Dendritic cell treated with granulocyte-macrophage colony-stimulating factor and Interleukin-4, amounts not matched to agents 40 ng/mL and 50 ng/mL, for 4 days (primary cell): ENCODE data around the gene NECAB2.
A peak's percentile ranks its signal among the peaks of the same experiment; 100 is the strongest.

Source experiments
- H3K27ac Mint-ChIP-seq: one replicate; pipeline ENCODE4 v1.8.0; 2022; ENCODE audit warnings: mild to moderate bottlenecking, mixed read lengths
- H3K27me3 Mint-ChIP-seq: one replicate; pipeline ENCODE4 v1.8.0; 2022; ENCODE audit warnings: mild to moderate bottlenecking, mixed read lengths
- H3K36me3 Mint-ChIP-seq: one replicate; pipeline ENCODE4 v1.8.0; 2022; ENCODE audit warnings: low read depth, mixed read lengths
- H3K4me1 Mint-ChIP-seq: one replicate; pipeline ENCODE4 v1.8.0; 2022; ENCODE audit warnings: low read depth, mixed read lengths
- H3K4me3 Mint-ChIP-seq: one replicate; pipeline ENCODE4 v1.8.0; 2022; ENCODE audit warnings: mild to moderate bottlenecking, moderate library complexity, mixed read lengths
- H3K9me3 Mint-ChIP-seq: one replicate; pipeline ENCODE4 v1.8.0; 2022; ENCODE audit warnings: mixed read lengths
- intact Hi-C: fragments of 100-400 bp; cut with micrococcal nuclease; formaldehyde crosslinking; loops from one replicate; pipeline ENCODE4 v1.15.0; 2022

The NECAB2 gene

DNA sequence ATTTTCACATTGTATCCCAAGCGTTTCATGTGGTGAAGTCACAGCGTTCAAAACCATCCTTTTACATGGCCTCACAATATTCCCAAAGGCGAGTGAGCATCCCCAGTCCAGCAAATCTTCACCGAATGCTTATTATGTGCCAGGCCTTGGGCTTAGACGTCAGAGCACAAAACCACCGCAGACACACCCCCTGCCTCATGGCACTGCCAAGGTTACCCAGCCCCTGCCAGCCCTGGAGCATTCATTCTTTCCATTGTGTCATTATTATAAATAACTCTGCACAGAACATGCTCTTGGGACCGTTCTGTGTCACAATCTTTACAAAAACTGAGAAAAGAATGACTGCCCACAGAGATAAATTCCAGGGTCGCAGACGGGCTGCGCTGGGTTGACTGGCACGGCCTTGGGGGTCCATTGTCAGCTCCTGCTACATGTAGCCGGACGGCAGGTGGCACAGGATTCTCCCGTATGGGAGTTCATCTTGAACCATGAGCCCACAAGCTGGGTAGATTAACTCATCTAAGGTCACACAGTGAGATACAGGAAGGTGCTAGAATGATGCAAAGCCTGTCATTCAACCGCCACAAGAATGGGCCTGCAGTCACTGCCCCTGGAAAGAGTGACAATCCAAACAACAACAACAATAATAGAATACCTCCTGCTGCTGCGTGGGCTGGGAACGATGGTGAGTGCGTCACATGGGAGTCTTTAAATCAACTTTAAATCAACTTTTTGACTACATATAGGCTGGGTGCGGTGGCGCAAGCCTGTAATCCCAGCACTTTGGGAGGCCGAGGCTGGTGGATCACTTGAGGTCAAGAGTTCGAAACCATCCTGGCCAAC lies 4.5 kb upstream of the NECAB2 start:
- Mint-ChIP-seq H3K4me1 (peaks cover 11% of the 10 kb centered on the region), H3K27ac (no peak overlapping the region)
- intact Hi-C loops = no loop called here

DNA sequence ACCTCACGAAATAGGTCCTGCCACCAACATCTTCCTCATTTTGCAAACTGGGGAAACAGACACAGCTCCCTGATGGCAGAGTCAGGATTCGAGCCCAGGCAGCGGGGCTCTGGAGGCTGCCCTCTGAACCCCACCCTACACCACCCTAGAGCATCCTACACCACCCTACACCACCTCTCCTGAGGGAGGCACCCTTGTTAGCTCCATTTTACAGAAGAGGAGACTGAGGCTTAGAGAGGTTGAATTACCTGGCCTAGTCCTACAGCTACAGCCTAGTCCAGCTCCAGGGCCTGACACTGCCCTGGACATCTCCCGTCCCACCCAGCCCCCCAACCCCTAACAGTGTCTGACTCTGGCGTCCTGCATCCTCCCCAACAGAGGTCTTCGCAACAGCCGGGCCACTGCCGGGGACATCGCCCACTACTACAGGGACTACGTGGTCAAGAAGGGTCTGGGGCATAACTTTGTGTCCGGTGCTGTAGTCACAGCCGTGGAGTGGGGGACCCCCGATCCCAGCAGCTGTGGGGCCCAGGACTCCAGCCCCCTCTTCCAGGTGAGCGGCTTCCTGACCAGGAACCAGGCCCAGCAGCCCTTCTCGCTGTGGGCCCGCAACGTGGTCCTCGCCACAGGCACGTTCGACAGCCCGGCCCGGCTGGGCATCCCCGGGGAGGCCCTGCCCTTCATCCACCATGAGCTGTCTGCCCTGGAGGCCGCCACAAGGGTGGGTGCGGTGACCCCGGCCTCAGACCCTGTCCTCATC lies 3.2 kb upstream of the NECAB2 start:
- Mint-ChIP-seq H3K4me3 (no peak overlapping the region), H3K9me3 (no peaks in the 10 kb centered on the region), H3K4me1 (peaks cover 8% of the 10 kb centered on the region), H3K27ac (no peak overlapping the region), H3K36me3 (peaks cover 67% of the 10 kb centered on the region), H3K27me3 (peaks cover 15% of the 10 kb centered on the region)
- intact Hi-C loops = no loop called here

More for the DNA sequence above, 4.5 kb upstream of the NECAB2 start:
- no peak overlapping the region for H3K4me3 Mint-ChIP-seq
- H3K27me3 Mint-ChIP-seq = peaks cover 5% of the 10 kb centered on the region
- no peaks in the 10 kb centered on the region for H3K9me3 Mint-ChIP-seq
- peaks cover 81% of the 10 kb centered on the region for H3K36me3 Mint-ChIP-seq

DNA sequence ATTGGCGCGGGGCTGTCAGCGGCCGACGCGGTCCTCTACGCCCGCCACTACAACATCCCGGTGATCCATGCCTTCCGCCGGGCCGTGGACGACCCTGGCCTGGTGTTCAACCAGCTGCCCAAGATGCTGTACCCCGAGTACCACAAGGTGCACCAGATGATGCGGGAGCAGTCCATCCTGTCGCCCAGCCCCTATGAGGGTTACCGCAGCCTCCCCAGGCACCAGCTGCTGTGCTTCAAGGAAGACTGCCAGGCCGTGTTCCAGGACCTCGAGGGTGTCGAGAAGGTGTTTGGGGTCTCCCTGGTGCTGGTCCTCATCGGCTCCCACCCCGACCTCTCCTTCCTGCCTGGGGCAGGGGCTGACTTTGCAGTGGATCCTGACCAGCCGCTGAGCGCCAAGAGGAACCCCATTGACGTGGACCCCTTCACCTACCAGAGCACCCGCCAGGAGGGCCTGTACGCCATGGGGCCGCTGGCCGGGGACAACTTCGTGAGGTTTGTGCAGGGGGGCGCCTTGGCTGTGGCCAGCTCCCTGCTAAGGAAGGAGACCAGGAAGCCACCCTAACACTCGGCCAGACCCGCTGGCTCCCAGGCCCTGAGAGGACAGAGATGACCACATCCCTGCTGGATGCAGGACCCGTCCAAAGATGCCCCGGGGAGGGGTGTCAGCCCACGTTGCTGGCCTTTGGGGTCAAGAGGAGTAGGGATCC lies 2.4 kb upstream of the NECAB2 start:
- H3K4me3 Mint-ChIP-seq = no peak overlapping the region

DNA sequence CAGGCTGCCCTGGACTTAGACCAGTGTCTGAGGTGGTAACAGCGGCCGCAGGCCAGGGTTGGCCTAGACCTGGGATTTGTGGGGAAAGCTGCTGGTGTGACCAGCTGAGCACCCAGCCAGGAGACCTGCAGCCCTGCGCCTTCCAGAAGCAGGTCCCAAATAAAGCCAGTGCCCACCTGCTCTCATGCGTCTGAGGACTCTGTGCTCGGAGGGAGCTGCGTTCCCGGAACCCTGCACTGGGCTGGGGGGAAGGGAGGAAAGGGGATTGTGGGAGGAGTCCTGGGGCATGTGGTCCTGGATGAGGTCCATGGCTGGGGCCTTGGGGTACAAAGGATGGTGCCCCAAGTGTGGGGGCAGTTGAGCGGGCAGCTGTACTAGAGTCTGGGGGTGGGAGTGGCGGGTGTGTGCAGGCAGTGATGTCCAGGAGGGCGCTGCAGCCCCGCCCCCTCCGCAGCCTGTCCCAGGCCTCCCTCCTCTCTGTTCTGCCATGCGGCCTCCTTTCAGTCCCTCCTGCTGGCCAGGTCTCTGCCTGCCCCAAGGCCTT lies 1.8 kb upstream of the NECAB2 start:
- peaks cover 28% of the 10 kb centered on the region for H3K27me3 Mint-ChIP-seq
- H3K27ac Mint-ChIP-seq = no peak overlapping the region
- no peaks in the 10 kb centered on the region for H3K9me3 Mint-ChIP-seq
- H3K36me3 Mint-ChIP-seq = peaks cover 54% of the 10 kb centered on the region
- no peak overlapping the region for H3K4me3 Mint-ChIP-seq
- intact Hi-C loops = no loop called here
- peaks cover 5% of the 10 kb centered on the region for H3K4me1 Mint-ChIP-seq

More for the DNA sequence above, 2.4 kb upstream of the NECAB2 start:
- H3K4me1 Mint-ChIP-seq = peaks cover 5% of the 10 kb centered on the region
- peaks cover 23% of the 10 kb centered on the region for H3K27me3 Mint-ChIP-seq
- H3K9me3 Mint-ChIP-seq = no peaks in the 10 kb centered on the region
- intact Hi-C loops = no loop called here
- peaks cover 60% of the 10 kb centered on the region for H3K36me3 Mint-ChIP-seq
- H3K27ac Mint-ChIP-seq = no peak overlapping the region

DNA sequence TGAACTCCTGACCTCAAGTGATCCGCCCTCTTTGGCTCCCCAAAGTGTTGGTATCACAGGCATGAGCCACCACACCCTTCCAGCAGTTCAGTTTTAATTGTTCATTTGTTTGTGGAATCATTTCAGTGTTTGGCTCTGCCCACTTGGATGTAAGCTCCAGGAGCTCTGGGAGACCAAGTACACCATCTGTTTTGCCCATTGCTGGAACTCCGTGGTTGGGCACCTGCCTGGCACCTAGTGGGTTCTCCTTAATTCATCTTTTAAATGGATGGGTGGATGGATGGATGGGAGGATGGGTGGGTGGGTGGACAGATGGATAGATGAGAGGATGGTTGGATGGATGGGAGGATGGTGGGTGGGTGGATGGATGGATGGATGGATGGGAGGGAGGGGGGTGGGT lies 953 bp upstream of the NECAB2 start:
- no peak overlapping the region for H3K4me3 Mint-ChIP-seq
- H3K36me3 Mint-ChIP-seq = peaks cover 45% of the 10 kb centered on the region
- no peak overlapping the region for H3K27ac Mint-ChIP-seq
- no peaks in the 10 kb centered on the region for H3K9me3 Mint-ChIP-seq
- H3K27me3 Mint-ChIP-seq = peaks cover 36% of the 10 kb centered on the region
- intact Hi-C loops = no loop called here
- peaks cover 5% of the 10 kb centered on the region for H3K4me1 Mint-ChIP-seq

DNA sequence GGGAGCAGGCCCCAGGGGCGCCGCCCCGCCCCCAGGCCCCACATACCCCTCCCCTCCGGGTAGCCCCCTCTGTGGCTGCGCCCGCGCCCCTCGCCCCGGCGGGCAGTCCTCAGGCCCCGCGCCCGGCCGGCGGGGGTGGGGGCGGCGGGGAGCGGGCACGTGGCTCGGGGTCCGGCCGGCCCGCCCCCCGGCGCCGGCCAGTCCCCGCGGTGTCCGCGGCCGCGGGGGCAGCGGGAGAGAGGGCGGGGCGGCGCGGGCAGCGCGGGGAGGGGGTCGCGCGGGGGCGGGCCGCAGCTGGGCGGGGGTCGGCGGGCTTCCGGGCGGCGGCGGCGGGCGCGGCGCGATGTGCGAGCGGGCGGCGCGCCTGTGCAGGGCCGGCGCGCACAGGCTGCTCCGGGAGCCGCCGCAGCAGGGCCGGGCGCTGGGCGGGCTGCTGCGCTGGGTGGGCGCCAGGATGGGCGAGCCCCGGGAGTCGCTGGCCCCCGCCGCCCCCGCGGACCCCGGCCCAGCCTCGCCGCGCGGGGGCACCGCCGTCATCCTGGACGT lies 335 bp downstream of the NECAB2 start:
- Mint-ChIP-seq H3K27me3 (peaks cover 46% of the 10 kb centered on the region), H3K4me1 (peaks cover 5% of the 10 kb centered on the region), H3K27ac (no peak overlapping the region), H3K4me3 (peak overlapping the region; percentile 46), H3K9me3 (no peaks in the 10 kb centered on the region), H3K36me3 (peaks cover 32% of the 10 kb centered on the region)
- intact Hi-C loops = loop anchor here (2.0 kb wide), 1 partner anchor 218 kb away; the partner anchor contains the start of gene TAF1C

DNA sequence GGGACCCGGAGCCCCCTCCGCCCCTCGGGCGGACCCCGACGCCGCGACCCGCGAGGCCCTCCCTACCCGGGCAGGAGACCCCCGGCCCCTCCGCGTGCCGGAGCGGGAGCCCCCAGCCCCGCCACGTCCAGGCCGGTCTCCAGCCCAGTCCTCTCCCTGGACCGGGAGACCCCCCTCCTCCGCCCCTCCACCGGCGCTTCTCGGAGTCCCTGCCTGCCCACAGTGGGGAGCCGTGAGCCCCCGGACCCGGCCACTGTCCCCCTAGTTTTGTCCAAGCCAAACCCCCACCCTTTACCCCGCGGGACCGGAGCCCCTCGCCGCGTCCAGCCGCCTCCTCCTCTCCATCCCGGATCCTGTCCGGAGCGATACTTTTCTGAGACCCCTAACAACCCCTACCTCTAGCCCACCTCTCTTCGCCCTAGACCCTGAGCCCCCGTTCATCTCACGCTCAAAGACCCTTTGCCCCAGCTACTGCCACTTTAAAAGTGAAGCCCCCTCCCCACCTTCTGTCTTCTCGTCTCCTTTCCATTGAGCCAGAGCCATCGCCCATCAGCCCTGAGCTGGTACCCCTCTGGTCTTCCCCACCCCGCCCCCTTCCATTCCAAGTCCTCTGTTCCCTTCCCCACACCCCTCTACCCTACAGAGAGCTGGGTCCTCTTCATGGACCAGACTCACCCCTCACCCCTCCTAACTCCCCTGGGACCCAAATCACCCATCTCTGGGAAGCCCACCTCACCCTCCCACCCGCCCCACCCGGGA lies 1.0 kb downstream of the NECAB2 start:
- peaks cover 48% of the 10 kb centered on the region for H3K27me3 Mint-ChIP-seq
- H3K27ac Mint-ChIP-seq = no peak overlapping the region
- peaks cover 25% of the 10 kb centered on the region for H3K36me3 Mint-ChIP-seq
- peaks cover 5% of the 10 kb centered on the region for H3K4me1 Mint-ChIP-seq
- no peaks in the 10 kb centered on the region for H3K9me3 Mint-ChIP-seq
- H3K4me3 Mint-ChIP-seq = peak overlapping the region; percentile 61
- intact Hi-C loops = loop anchor here (2.0 kb wide), 1 partner anchor 218 kb away; the partner anchor contains the start of gene TAF1C

DNA sequence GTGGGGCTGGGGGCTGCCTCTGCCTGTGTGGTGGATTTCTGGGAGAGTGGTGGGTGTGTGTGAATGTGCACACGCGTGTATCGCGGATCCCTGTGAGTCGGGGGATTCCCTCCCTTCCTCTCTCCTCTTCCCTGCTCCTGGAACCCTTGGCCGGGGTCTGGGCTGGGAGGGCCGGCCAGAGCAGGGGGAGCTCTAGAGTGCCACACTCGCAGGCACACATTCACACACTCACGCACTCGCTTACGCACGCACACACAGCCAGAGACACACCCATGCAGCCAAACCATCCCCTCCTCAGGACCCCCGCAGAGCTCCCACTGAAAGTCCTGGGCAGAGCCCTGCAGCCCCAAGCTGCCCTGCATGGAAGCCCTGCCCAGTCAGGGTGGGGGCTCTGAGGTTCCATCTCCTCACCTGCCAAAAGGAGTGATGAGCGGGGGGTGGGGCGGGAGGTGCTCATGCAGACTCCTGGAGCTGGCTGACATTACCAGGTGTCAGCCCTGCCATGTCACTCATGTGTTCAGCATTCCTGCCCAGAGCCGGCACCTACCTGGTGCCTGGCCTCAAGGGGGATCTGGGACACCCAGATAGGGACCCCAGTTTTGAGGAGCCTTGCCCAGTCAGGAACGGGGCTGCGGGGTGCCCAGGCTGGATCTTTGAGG lies 1.9 kb downstream of the NECAB2 start:
- intact Hi-C loops = loop anchor here (2.0 kb wide), 1 partner anchor 217 kb away; the partner anchor contains the start of gene TAF1C

DNA sequence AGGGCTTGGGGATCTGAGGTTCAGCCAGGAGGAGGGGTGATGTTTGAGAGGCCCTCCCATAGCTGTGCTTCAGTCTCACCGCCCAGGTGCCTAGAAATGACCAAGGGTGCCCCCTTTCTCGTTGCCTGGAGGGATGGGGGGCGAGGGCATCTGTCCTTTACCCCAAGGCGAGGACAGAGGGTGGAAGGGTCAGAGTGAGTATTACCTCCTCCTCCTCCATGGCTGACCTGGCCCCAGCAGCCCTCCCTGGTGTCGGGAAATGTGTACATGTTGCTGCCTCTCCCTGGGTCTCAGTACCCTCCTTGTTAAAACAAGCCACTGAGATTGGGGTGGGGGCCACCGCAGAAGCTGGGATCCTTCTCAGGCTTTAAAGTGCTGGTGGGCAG lies 2.4 kb downstream of the NECAB2 start:
- Mint-ChIP-seq H3K9me3 (no peaks in the 10 kb centered on the region), H3K27ac (no peak overlapping the region), H3K4me3 (no peak overlapping the region), H3K4me1 (peaks cover 5% of the 10 kb centered on the region), H3K36me3 (peaks cover 13% of the 10 kb centered on the region), H3K27me3 (peaks cover 57% of the 10 kb centered on the region)
- intact Hi-C loops = no loop called here

More for the DNA sequence above, 1.9 kb downstream of the NECAB2 start:
- H3K27me3 Mint-ChIP-seq = peaks cover 53% of the 10 kb centered on the region
- H3K9me3 Mint-ChIP-seq = no peaks in the 10 kb centered on the region
- H3K36me3 Mint-ChIP-seq = peaks cover 19% of the 10 kb centered on the region
- no peak overlapping the region for H3K27ac Mint-ChIP-seq
- H3K4me3 Mint-ChIP-seq = no peak overlapping the region
- peaks cover 5% of the 10 kb centered on the region for H3K4me1 Mint-ChIP-seq

DNA sequence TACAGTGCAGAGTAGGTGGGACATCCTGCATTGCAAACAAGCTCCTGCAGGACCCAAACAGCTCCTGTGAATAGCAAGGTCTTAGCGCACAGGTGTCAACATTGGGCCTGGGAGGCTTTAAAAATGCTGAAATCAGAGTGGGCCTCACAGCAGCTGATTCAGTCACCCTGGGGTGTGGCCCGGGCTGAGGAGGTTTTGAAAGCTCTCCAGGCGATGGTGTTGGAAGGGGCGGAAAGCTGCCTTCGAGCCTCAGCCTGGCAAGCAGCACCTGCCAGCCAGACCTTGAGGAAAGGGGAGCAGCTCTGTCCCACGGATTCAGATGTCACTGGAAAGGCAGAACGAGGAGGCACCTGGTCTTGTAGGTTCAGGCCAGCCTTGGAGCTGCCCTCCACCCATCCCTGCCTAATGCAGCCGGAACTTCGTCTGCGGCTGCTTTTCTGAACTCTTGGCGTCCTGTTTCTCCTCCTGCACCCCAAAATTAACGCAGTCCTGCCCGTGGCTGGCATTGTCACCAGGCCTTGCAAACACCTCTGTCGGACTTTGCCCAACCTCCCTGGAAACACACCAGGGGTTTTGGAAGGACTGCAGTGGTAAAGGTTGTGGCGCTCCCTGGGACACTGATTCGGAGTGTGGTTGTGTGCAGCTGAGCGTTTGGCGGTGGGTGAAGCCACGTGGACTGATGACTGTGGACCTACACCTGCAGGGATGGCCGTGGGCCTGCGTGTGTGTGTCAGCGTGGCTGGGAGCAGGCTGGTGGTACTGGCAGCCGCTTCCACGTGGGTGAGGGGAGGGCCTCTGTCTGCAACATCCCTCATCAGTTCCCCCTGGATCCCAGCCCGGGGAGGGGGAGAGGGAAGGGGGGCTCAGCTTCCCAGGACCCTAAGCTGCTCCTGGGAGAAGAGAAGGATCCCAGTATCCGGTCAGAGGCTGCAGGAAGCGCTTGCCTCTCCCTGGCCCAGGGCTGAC lies 3.4 kb downstream of the NECAB2 start:
- intact Hi-C loops = no loop called here
- Mint-ChIP-seq H3K4me1 (peaks cover 5% of the 10 kb centered on the region), H3K27ac (no peak overlapping the region), H3K9me3 (no peaks in the 10 kb centered on the region), H3K36me3 (peaks cover 3% of the 10 kb centered on the region), H3K4me3 (no peak overlapping the region), H3K27me3 (peaks cover 60% of the 10 kb centered on the region)

DNA sequence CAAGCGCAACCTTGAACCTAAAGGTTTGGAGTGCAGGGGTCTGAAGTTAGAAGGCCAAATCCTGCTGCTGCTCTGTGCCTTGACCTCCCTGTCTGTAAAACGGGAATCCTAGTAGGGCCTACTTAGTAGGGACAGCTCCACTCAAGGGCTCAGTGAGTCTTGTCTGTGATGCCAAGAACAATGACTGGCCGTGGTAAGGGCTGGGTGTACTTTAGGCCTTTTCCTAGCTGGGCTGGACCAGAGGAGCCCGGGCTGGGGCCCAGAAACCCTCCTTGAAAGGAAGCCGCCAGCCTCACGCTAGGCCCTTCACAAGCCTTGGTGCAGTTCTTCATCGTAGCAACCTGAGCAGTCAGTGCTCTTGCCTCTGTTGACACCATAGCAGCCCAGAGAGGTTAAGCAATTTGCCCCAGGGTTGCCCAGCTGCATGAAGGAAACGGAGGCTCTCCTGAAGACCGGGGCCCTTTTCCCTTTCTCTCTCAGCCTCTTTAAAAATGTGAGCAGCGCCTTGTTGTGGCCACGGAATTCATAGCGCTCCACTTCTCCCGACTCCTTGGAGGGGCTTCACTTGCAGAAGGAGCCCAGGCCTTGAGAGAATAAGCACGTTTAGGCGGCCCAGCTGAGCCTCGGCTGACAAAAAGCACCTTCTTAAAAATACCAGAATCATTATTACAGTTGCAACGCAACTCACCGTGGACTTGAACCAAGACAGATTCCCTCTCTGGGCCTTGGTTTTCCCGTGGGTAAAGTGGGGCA lies 4.4 kb downstream of the NECAB2 start:
- Mint-ChIP-seq H3K27me3 (peaks cover 60% of the 10 kb centered on the region), H3K36me3 (no peaks in the 10 kb centered on the region), H3K27ac (no peak overlapping the region), H3K4me3 (no peak overlapping the region), H3K9me3 (no peaks in the 10 kb centered on the region), H3K4me1 (peaks cover 5% of the 10 kb centered on the region)
- intact Hi-C loops = no loop called here
